GM21423 (cell line): Measurements from ENCODE around the gene KCNIP4.

Experiments
- ATAC-seq: cut with Tn5 transposase; IDR thresholded peaks from one replicate; pipeline ENCODE4 v1.9.1; 2021; ENCODE audit warnings: mild to moderate bottlenecking, moderate library complexity; ENCODE audit not compliant: unreplicated experiment

KCNIP4 gene

DNA sequence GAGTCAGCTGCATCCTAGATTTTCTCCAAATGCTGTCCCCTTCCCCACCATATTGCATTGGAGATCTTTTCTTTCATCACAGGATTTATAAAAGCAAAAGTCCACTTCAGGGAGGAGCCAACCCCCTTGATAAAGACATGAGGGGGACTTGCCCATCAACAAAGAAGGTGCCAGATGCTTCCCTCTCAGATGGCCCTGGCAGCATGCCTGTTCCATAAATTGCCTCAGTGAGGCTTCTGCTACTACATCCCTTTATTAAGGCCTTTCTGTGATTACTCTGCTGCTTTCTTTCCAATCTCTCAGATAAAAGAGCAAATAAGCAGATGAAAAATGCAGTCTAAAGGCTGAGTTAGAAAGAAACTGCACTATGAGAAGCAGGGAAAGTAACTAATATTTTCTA, 736.7 kb downstream of the KCNIP4 start:
- no peak for ATAC-seq

DNA sequence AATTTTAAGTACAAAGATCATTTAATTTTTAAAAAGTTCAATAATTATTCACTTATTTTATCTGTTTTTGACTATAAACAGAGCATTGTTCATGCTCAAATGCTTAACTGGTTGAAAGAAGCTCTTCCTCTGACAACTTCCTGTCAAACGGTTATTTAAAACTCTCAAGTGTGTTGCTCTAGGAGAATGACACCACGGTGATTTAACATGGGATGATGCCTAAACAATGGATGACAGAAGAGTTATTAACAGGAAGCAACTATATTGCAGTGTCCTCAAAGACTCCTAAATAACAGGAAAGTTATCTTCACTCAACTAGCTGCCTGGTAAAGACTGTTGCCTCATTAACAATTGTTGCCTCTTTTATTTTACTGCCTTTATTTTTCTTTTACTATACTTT, 738.7 kb downstream of the KCNIP4 start:
- no peak for ATAC-seq

GRCh38 chr4:21205821-21206531, 742.6 kb downstream of the KCNIP4 start:
- ATAC-seq: no peak

DNA sequence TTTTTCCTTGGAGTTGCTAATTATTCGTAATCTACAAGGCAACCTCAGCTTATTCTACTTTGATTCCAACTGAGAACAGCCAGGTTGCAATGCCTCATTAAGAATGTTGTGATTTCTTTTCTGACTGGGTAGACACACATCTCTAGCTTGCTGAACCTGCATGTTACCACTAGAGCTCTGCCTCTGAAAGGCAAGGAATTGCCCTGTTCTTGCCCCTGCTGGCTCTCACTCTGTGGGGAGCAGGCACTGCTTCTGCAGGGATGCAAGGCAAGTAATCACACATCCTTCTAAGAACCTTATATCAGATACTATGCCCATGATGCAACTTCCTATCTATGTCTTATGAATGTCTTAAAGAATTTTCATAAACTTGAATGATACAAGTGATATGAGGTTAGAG, 745.2 kb downstream of the KCNIP4 start:
- no peak for ATAC-seq

GRCh38 chr4:21202959-21203358, 745.6 kb downstream of the KCNIP4 start:
- ATAC-seq: no peak

- ATAC-seq: no peak
Observed at GRCh38 chr4:21198683-21199082, 749.9 kb downstream of the KCNIP4 start.

- no peak for ATAC-seq
Observed at GRCh38 chr4:21195682-21196081, 752.9 kb downstream of the KCNIP4 start.

DNA sequence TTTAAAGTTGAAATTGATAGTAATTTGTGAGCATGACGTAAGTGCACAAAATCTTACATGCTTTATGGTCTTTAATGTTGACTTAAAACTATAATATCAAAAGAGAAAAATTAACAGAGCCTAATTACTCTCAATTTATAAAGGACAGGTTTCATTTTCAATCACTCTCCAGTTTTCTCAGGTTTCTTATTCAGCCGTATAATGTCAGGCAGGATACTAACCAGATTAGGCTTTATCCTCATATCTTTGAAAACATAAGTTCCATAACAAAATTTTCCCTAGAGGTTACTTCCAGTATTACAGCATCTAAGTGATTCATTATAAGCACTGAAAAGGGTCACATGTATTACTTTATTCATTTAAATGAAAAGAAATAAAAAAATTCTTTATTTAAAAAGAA, 756.2 kb downstream of the KCNIP4 start:
- ATAC-seq: no peak

GRCh38 chr4:21191317-21191716, 757.3 kb downstream of the KCNIP4 start:
- no peak for ATAC-seq

GRCh38 chr4:21184788-21185187, 763.8 kb downstream of the KCNIP4 start:
- no peak for ATAC-seq

DNA sequence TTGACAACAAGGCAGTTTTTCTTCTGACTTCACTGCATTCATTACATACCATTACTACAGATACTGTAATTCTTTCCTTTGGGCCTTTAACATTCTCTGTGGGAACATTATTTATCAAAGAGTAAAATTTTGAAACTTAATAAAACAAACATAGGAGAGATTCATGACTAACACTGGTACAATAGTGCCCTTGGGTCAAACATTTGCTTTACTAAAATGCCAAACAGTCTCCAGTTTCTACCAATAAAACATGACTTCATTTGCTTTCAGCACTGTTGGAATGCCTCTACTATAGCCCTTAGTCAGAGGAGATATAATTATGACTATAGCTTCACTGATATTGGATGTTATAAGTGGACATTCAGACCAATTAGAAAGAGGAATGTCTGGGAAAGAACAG, 766.9 kb downstream of the KCNIP4 start:
- ATAC-seq: no peak

- ATAC-seq: no peak
Observed at GRCh38 chr4:21177871-21178270, 770.7 kb downstream of the KCNIP4 start.

GRCh38 chr4:21177092-21177491, 771.5 kb downstream of the KCNIP4 start:
- ATAC-seq: no peak

DNA sequence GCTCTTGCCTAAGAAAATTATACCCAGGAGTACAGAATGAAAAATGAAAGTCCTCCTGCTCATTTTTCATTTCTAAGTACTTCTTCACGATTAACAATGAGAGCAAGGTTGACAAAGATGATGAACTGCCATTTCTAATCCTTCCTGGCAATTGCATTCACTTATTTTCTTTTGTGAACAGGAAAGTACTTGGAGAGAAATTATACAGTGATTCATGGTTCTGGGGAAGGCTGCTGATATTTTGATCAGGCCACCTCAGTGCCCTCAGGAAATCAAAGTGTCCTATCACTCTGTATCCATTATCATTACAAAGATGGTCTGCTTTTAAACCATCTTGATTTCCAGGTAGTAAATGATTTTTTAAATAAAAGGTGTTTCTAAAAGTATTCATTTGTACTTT, 780.9 kb downstream of the KCNIP4 start:
- no peak for ATAC-seq

DNA sequence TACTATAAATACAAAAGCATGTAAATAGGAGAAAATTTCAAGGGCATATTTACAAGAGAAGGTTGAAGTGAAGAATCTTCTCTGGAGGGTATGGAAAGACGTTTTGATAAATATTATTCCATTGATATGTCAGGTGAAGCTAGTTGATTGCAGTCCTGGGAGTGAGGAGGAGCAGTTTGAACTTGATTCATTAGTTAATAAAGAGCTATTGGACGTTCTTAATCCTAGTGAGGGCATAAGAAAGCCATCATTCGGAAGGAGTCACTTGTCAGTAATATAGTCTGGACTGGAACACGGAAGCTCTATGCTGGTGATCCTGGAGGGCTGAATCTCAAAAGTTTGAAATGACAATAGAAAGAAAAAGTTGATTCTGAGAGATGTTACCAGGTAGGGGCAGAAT, 793.2 kb downstream of the KCNIP4 start:
- no peak for ATAC-seq

DNA sequence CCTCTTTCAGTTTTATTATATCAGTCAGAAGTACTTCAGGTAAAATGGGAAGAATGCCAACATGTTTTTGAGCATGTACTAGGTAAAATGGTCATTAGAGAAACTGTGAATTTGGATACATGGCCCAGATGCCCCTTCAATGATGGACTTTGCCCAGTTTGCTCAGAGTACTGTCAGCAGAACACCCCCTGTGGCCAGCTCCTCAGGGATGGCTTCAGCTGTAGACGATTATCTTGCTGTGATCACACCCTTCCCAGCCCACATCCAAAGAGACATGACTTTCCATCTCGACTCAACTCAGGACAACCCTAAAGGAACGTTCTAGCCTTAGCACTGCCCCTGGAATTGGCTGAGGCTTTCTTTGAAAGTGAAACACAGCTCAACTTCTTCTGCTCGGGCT, 809.2 kb downstream of the KCNIP4 start:
- no peak for ATAC-seq

GRCh38 chr4:21136051-21136630, 812.4 kb downstream of the KCNIP4 start:
- no peak for ATAC-seq

GRCh38 chr4:21134994-21135393, 813.6 kb downstream of the KCNIP4 start:
- ATAC-seq: no peak

GRCh38 chr4:21130606-21131005, 818.0 kb downstream of the KCNIP4 start:
- ATAC-seq: no peak

GRCh38 chr4:21126014-21126512, 822.5 kb downstream of the KCNIP4 start:
- no peak for ATAC-seq

GRCh38 chr4:21118301-21118700, 830.3 kb downstream of the KCNIP4 start:
- no peak for ATAC-seq

- ATAC-seq: no peak
Observed at GRCh38 chr4:21117541-21118180, 830.9 kb downstream of the KCNIP4 start.
